Psoas muscle (tissue), 8 donors: ENCODE results near the gene SIGMAR1. TPM values are rescaled to one million over a fixed set of nuclear protein-coding genes. Genes with fewer than 3 reads are reported as not detected.

Experiments used
- ATAC-seq, 4 donors: fragments of 200-7000 bp; cut with Tn5 transposase; one replicate each; pipeline ENCODE4 v1.9.1; 2020; ENCODE audit warnings: moderate library complexity in 3 of 4, mild to moderate bottlenecking in 2 of 4
- DNase-seq, 2 donors: peaks; one replicate each; pipeline ENCODE4 v3.0.0-alpha.2; 2020
- H3K27ac ChIP-seq: fragments of 200-600 bp; one replicate; pipeline ENCODE4 v1.8.0; 2022
- H3K27me3 ChIP-seq, 3 donors: fragments of 200-600 bp in 1 of 3; one replicate each; pipeline versions ENCODE4 v1.6.1 to v1.8.0; 2013 to 2022; ENCODE audit warnings: low read length in 2 of 3, mild to moderate bottlenecking in 2 of 3, moderate library complexity in 1 of 3; ENCODE audit not compliant: insufficient read depth in 3 of 3
- H3K36me3 ChIP-seq, 2 donors: fragments of 200-600 bp in 1 of 2; one replicate each; pipeline versions ENCODE4 v1.6.1 to v1.8.0; 2013 to 2022; ENCODE audit warnings: low read depth in 1 of 2, mild to moderate bottlenecking in 1 of 2, moderate library complexity in 1 of 2; ENCODE audit not compliant: insufficient read depth in 1 of 2
- H3K4me1 ChIP-seq: fragments of 200-600 bp; one replicate; pipeline ENCODE4 v1.8.0; 2022
- H3K4me3 ChIP-seq: fragments of 200-600 bp; one replicate; pipeline ENCODE4 v1.8.0; 2022; ENCODE audit warnings: mild to moderate bottlenecking
- H3K9me3 ChIP-seq: fragments of 200-600 bp; one replicate; pipeline ENCODE4 v1.8.0; 2022
- WGBS, 3 donors: extraction: QIAGEN DNeasy Blood & Tissue Kit; methylation state at CpG; one replicate each; pipeline versions ENCODE4 v1.1.6 to v1.1.7; 2013; 5-methylcytosine and 5-hydroxymethylcytosine counted together
- intact Hi-C, 2 donors: fragments of 100-400 bp; cut with DNase I; formaldehyde crosslinking; loops; one replicate each; pipeline versions ENCODE4 v1.11.0 to v1.14.2; 2022
- polyA plus RNA-seq, 3 donors: library from polyadenylated mRNA; stranded (reverse); fragments of 200-250 nt; gene quantifications; one replicate each; pipeline ENCODE4 v1.2.3, GENCODE V29; 2013
- total RNA-seq, 4 donors: library from RNA; stranded (reverse); fragmentation: NEBNext Ultra II Directional in 2 of 4; extraction: Animal tissue kit (Norgen Biotek cat#: 25700) in 2 of 4; gene quantifications; one replicate each; pipeline versions ENCODE4 v1.2.1 to v1.2.4, GENCODE V29; 2021 to 2023
- TF ChIP-seq, protein P1 (sequence below): fragments of 200-600 bp; IDR thresholded peaks from one replicate; pipeline ENCODE4 v1.8.0; 2022; ENCODE audit warnings: antibody characterized with exemption
- donor health status: healthy with polysubstance abuse.
- donor health status: DM: no; HTN: no; CAD: no; lungs with moderate emphysema.
- donor health status: Bipolar disorder and iron deficiency.
- donor health status: healthy.
- donor health status: DM: yes; HTN: yes; CAD: no.
- donor health status: DM: no; HTN: no; CAD: no.
- donor health status: DM: no; HTN: no; CAD: no.
- donor health status: DM: yes; HTN: yes; CAD: no.

SIGMAR1 gene
- total and polyA plus RNA-seq, 7 donors: 13.0 to 50.1 (median 14.1) TPM

DNA sequence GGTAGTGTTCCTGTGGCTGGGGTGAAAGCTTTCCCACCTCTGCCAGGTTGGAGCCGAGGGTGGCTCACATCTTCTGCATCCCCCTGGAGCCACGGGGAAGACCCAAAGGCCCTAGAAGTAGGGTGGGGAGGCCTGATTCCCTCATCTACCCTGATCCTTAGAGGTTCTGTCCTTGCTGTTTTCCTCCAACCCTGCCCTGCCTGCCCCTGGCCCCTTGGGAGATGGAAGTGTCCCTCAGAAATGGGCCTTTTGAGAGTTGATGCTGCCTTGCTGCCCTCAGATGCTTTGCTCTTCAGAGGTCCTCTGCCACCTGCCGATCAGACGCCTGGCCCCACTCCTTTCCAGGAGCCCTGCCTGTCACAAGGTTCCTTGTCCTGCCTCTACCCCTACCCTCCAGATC is 47.2 kb upstream of the SIGMAR1 start:
- ATAC-seq (no peak), DNase-seq (no peak)
- no peaks in the 10 kb centered on the region for H3K36me3 ChIP-seq
- H3K27ac ChIP-seq: no peak overlapping the region
- 91 to 96% (median 94%) methylated on average over 4 of the region's 4 CpGs for WGBS, 3 donors
- TF ChIP-seq, protein P1, sequence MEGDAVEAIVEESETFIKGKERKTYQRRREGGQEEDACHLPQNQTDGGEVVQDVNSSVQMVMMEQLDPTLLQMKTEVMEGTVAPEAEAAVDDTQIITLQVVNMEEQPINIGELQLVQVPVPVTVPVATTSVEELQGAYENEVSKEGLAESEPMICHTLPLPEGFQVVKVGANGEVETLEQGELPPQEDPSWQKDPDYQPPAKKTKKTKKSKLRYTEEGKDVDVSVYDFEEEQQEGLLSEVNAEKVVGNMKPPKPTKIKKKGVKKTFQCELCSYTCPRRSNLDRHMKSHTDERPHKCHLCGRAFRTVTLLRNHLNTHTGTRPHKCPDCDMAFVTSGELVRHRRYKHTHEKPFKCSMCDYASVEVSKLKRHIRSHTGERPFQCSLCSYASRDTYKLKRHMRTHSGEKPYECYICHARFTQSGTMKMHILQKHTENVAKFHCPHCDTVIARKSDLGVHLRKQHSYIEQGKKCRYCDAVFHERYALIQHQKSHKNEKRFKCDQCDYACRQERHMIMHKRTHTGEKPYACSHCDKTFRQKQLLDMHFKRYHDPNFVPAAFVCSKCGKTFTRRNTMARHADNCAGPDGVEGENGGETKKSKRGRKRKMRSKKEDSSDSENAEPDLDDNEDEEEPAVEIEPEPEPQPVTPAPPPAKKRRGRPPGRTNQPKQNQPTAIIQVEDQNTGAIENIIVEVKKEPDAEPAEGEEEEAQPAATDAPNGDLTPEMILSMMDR: no peak
- no peaks in the 10 kb centered on the region for H3K4me1 ChIP-seq
- H3K4me3 ChIP-seq: no peak overlapping the region
- intact Hi-C loops: no loop called here
- no peaks in the 10 kb centered on the region for H3K27me3 ChIP-seq
- no peaks in the 10 kb centered on the region for H3K9me3 ChIP-seq

DNA sequence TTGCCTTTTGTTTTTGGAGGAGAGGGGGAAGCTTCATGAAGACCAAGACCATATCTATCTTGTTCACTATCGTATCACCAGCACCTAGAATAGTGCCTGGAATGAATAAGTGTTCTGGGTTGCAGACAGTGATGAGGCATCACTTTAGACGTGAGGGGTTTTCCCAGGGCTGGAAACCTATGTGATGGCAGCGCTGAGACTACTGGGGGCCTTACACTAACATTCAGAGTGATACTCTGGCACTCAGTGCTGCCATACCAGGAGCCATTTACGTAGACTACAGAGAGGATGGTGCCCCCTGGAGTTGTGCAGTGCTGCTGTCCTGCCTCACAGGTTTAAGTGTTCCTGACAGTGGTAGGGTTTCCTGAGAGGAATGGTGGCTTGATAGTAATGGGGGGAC is 46.6 kb upstream of the SIGMAR1 start:
- ATAC-seq: no peak
- TF ChIP-seq, protein P1: no peak
- WGBS, 3 donors: 88 to 95% (median 89%) methylated on average over 4 of the region's 4 CpGs

DNA sequence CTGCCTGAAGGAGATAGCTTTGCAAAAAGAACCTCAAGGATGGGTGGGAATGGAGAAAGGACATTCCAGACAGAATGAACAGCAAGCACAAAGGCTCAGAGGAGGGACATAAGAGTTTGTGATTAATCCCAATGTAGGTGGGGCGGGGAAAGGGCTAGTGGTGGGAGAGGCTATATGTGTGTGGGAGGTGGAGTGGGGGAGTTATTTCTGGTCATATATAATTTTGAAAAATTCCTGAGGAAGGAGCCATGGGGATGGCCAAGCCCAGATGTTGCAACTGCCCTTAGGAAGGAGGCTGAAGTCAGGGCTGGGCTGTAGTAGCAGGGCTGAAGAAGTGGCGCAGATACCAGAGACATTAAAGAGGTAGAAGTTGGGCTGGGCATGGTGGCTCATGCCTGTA is 38.3 kb upstream of the SIGMAR1 start:
- H3K27me3 ChIP-seq: no peaks in the 10 kb centered on the region
- ATAC-seq: no peak
- no peak for DNase-seq
- no peak overlapping the region for H3K4me3 ChIP-seq
- intact Hi-C loops: no loop called here
- H3K4me1 ChIP-seq: peaks cover 7% of the 10 kb centered on the region
- TF ChIP-seq, protein P1: no peak
- no peak overlapping the region for H3K27ac ChIP-seq
- H3K36me3 ChIP-seq: no peaks in the 10 kb centered on the region
- 96 to 100% (median 97%) methylated on average over 2 of the region's 2 CpGs for WGBS, 3 donors
- no peaks in the 10 kb centered on the region for H3K9me3 ChIP-seq

More for the DNA sequence above, 46.6 kb upstream of the SIGMAR1 start:
- DNase-seq: no peak
- no peaks in the 10 kb centered on the region for H3K36me3 ChIP-seq
- no peaks in the 10 kb centered on the region for H3K27me3 ChIP-seq
- no peak overlapping the region for H3K27ac ChIP-seq
- no peaks in the 10 kb centered on the region for H3K4me1 ChIP-seq
- intact Hi-C loops: no loop called here
- H3K9me3 ChIP-seq: no peaks in the 10 kb centered on the region
- no peak overlapping the region for H3K4me3 ChIP-seq

DNA sequence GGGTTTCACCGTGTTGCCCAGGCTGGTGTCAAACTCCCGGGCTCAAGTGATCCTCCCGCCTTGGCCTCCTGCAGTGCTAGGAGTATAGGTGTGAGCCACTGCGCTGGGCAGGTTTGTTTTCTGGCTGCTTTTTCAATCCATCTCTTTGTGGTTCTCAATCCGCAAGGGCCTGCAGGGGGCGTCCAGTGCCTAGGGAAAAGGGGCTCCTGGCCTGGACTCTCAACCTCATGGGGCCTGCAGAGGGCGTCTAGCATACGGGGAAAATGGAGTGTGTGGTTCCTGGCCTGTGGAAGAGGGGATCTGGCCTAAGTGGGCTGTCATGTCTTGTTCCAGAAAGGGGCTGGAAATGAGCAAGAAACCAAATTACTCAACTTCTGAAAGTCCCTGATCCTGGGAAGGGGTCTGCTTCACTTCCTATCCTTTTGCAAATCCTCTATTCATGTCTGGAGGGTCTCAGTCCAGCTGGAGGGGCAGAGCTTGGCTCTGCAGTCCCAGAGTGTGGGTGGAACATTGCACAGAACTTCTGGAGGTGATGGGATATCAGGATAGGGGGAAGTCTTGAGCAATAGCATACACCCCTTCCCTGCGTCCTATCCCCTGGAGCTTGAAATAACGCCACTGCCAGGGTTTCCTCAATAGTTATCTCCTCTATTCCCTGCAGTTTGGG is 37.6 kb upstream of the SIGMAR1 start:
- WGBS, 3 donors: 51 to 52% (median 52%) methylated on average over 10 of the region's 10 CpGs
- TF ChIP-seq, protein P1: peak; percentile 40
- Histone ChIP-seq H3K9me3 (no peaks in the 10 kb centered on the region), H3K27me3 (no peaks in the 10 kb centered on the region), H3K4me1 (peaks cover 7% of the 10 kb centered on the region), H3K27ac (no peak overlapping the region), H3K36me3 (no peaks in the 10 kb centered on the region), H3K4me3 (no peak overlapping the region)
- peak in 3 of 4 donors; percentile 47 to 66 (median 55) for ATAC-seq
- intact Hi-C loops: no loop called here
- peak; percentile 50 to 66 for DNase-seq

DNA sequence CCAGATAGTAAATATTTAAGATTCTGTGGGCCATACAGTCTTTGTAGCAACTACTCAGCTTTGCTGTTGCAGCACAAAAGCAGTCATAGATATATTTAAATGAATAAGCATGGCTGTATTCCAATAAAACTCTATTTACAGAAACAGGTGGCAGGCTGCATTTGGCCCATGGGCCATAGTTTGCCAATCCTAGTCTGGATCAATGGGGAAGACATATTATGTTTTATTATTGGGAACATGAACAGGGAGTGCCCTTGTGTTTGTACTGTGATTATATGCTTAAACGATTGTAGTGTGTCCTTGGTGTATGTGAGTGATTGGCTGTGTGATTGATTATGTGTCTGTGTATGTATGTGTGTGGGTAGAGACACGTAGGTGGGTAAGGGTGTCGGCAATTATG is 36.9 kb upstream of the SIGMAR1 start:
- ATAC-seq: peak in 2 of 4 donors; percentile 45 to 46
- peaks cover 7% of the 10 kb centered on the region for H3K4me1 ChIP-seq
- 72 to 80% (median 78%) methylated on average over 3 of the region's 3 CpGs for WGBS, 3 donors

More for the DNA sequence above, 36.9 kb upstream of the SIGMAR1 start:
- no peaks in the 10 kb centered on the region for H3K9me3 ChIP-seq
- TF ChIP-seq, protein P1: no peak
- H3K27me3 ChIP-seq: no peaks in the 10 kb centered on the region
- H3K4me3 ChIP-seq: no peak overlapping the region
- no peak for DNase-seq
- H3K36me3 ChIP-seq: no peaks in the 10 kb centered on the region
- H3K27ac ChIP-seq: no peak overlapping the region
- intact Hi-C loops: no loop called here
